Measurements from ENCODE around the gene CA11. TPM values are rescaled to one million over a fixed set of nuclear protein-coding genes. Genes with fewer than 3 reads are reported as not detected.
"Not testable (repeated sequence)": the region's sequence is repeated elsewhere in the genome, so short reads cannot be mapped to it uniquely, and the experiment has no call there.

The CA11 gene
- total and polyA plus RNA-seq, 8 donors: 2.6 to 15.2 (median 5.6) TPM

DNA sequence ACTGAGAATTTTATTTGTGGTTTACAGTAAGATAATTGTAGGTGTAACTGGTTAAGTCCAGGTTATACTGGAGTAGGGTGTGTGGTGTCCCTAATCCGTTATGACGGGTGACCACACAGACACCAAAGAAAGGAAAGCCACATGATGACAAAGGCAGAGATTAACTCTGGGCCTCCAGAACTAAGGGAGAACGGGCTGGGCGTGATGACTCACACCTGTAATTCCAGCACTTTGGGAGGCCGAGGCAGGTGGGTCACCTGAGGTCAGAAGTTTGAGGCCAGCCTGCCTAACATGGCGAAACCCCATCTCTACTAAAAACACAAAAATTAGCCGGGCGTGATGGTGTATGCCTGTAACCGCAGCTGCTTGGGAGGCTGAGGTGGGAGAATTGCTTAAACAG is 39.6 kb upstream of the CA11 start:
- intact Hi-C loops (cut with DNase I): no loop called here
- Histone ChIP-seq H3K9me3 (no peaks in the 10 kb centered on the region), H3K27ac (no peak overlapping the region), H3K4me1 (peaks cover 0 to 4% (median 0%) of the 10 kb centered on the region in 3 donors), H3K4me3 (no peak overlapping the region), H3K36me3 (no peaks in the 10 kb centered on the region), H3K27me3 (no peaks in the 10 kb centered on the region)
- 89% methylated on average over 9 of the region's 9 CpGs for WGBS, 2 donors
- TF ChIP-seq CTCF (IDR thresholded peaks at IDR 0.05): no peak
- no peak for FAIRE-seq
- ATAC-seq: no peak
- DNase-seq: no peak

DNA sequence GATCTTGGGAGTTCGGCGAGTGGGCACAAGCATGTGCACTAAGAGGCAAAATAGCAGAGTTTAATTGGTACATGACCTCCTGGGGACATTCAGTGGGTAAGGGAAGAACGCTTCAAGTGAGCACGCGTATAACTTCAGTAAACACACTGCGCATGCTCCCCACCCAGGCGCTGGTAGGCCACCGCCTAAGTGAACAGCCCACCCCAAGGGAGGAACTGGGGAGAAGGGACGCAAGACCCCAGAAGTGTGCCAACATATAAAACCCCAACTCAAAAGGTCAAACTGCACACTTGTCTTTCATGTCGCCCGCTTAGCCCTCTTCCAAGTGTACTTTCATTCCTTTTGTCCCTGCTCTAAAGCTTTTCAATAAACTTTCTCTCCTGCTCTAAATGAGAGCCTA is 37.4 kb upstream of the CA11 start:
- FAIRE-seq (no peak), DNase-seq (no peak), ATAC-seq (no peak)
- no peaks in the 10 kb centered on the region for H3K9me3 ChIP-seq
- no peak overlapping the region for H3K4me3 ChIP-seq
- WGBS, 2 donors: 82 to 85% methylated on average over 10 to 11 of the region's 11 CpGs
- no peaks in the 10 kb centered on the region for H3K27me3 ChIP-seq
- no peak for TF ChIP-seq CTCF (IDR thresholded peaks at IDR 0.05)
- H3K4me1 ChIP-seq: peaks cover 0 to 9% (median 5%) of the 10 kb centered on the region in 3 donors
- intact Hi-C loops (cut with DNase I): no loop called here
- no peaks in the 10 kb centered on the region for H3K36me3 ChIP-seq
- H3K27ac ChIP-seq: no peak overlapping the region

GRCh38 chr19:48681127-48681470 is 35.1 kb upstream of the CA11 start:
- Histone ChIP-seq H3K4me1 (peaks cover 0 to 9% (median 5%) of the 10 kb centered on the region in 3 donors), H3K36me3 (no peaks in the 10 kb centered on the region), H3K27me3 (no peaks in the 10 kb centered on the region), H3K9me3 (no peaks in the 10 kb centered on the region), H3K4me3 (no peak overlapping the region), H3K27ac (no peak overlapping the region)
- no peak for DNase-seq
- TF ChIP-seq CTCF (IDR thresholded peaks at IDR 0.05): no peak
- WGBS, 2 donors: 75 to 90% methylated on average over 7 of the region's 7 CpGs
- FAIRE-seq: no peak
- ATAC-seq: no peak
- intact Hi-C loops (cut with DNase I): no loop called here

DNA sequence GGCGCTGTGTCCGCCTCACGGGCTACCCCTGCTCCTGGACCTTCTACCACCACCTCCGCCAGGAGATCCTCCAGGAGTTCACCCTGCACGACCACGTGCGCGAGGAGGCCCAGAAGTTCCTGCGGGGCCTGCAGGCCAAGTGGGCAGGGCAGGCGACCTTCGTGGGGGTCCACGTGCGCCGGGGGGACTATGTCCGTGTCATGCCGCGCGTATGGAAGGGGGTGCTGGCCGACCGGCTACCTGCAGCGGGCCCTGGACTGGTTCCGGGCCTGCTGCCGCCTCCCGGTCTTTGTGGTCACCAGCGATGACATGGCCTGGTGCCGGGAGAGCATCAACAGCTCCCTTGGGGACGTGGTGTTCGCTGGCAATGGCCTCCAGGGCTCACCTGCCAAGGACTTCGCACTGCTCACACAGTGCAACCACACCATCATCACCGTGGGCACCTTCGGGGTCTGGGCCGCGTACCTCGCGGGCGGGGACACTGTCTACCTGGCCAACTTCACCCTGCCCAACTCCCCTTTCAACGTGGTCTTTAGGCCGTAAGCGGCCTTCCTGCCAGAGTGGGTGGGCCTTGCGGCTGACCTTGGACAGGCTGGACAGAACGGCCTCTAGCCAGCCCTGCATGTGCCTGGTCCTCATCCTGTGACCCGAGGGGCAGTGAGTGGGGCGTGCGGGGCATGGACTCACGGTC is 34.6 kb upstream of the CA11 start:
- Histone ChIP-seq H3K9me3 (no peaks in the 10 kb centered on the region), H3K36me3 (no peaks in the 10 kb centered on the region), H3K27me3 (no peaks in the 10 kb centered on the region), H3K4me1 (peaks cover 0 to 9% (median 5%) of the 10 kb centered on the region in 3 donors), H3K27ac (no peak overlapping the region), H3K4me3 (no peak overlapping the region)
- WGBS, 2 donors: 92% methylated on average over 45 of the region's 45 CpGs
- DNase-seq (no peak), ATAC-seq (no peak), FAIRE-seq (no peak)
- TF ChIP-seq CTCF (IDR thresholded peaks at IDR 0.05): no peak
- intact Hi-C loops (cut with DNase I): no loop called here

DNA sequence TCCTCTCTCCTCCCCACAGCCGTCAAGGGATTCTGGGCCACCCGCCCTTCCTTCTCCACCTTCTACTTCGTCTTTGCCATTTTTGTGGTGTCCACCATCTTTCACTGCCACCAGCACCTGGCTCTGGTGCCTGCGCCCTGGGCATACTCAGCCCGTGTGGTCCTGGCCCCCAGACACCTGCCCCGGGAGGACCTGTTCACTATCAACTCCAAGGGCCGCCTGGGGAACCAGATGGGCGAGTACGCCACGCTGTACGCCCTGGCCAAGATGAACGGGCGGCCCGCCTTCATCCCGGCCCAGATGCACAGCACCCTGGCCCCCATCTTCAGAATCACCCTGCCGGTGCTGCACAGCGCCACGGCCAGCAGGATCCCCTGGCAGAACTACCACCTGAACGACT is 34.0 kb upstream of the CA11 start:
- H3K4me3 ChIP-seq; FAIRE-seq; H3K27ac ChIP-seq; H3K9me3 ChIP-seq; ATAC-seq; H3K36me3 ChIP-seq; H3K4me1 ChIP-seq; H3K27me3 ChIP-seq; intact Hi-C loops (cut with DNase I); DNase-seq: not testable (repeated sequence)
- 95 to 97% methylated on average over 15 to 18 of the region's 19 CpGs for WGBS, 2 donors

All from pancreas (tissue), 10 donors.